ENCODE measurements around the gene CMTM5. TPM values are rescaled to one million over a fixed set of nuclear protein-coding genes. Genes with fewer than 3 reads are reported as not detected.

CMTM5 gene
- total RNA-seq, 1 experiment from 2014 or later, result not detected

Small RNA genes within 50 kb of the gene (microRNA-seq; reads per million reads assigned to microRNA genes)
- not detected for gene MIR208A (ENCODE audit: unreplicated experiment)
- gene MIR208B (ENCODE audit: unreplicated experiment), result not detected

Other genes starting within 250 kb of the CMTM5 start
- 0.90 TPM for gene SLC7A8, start 193.4 kb upstream of the CMTM5 start, total RNA-seq (2021; ENCODE audit: unreplicated experiment)
- gene RNF212B, start 139.1 kb upstream of the CMTM5 start, total RNA-seq (2021; ENCODE audit: unreplicated experiment), result not detected
- gene HOMEZ, start 90.9 kb upstream of the CMTM5 start, total RNA-seq (2021; ENCODE audit: unreplicated experiment), result 7.6 TPM
- 8.8 TPM for gene PPP1R3E, start 74.2 kb upstream of the CMTM5 start, total RNA-seq (2021; ENCODE audit: unreplicated experiment)
- 18.9 TPM for gene BCL2L2, start 70.2 kb upstream of the CMTM5 start, total RNA-seq (2021; ENCODE audit: unreplicated experiment)
- 159 TPM for gene PABPN1, start 55.6 kb upstream of the CMTM5 start, total RNA-seq (2021; ENCODE audit: unreplicated experiment)
- 3.2 TPM for gene SLC22A17, start 24.2 kb upstream of the CMTM5 start, total RNA-seq (2021; ENCODE audit: unreplicated experiment)
- not detected for gene EFS, start 11.9 kb upstream of the CMTM5 start, total RNA-seq (2021; ENCODE audit: unreplicated experiment)
- not detected for gene IL25, start 4.2 kb upstream of the CMTM5 start, total RNA-seq (2021; ENCODE audit: unreplicated experiment)
- not detected for gene MYH6, start 31.2 kb downstream of the CMTM5 start, total RNA-seq (2021; ENCODE audit: unreplicated experiment)
- gene MYH7, start 58.6 kb downstream of the CMTM5 start, total RNA-seq (2021; ENCODE audit: unreplicated experiment), result not detected
- 24.7 TPM for gene NGDN, start 92.7 kb downstream of the CMTM5 start, total RNA-seq (2021; ENCODE audit: unreplicated experiment)
- gene ZFHX2, start 174.7 kb downstream of the CMTM5 start, total RNA-seq (2021; ENCODE audit: unreplicated experiment), result 2.4 TPM
- gene THTPA, start 179.2 kb downstream of the CMTM5 start, total RNA-seq (2021; ENCODE audit: unreplicated experiment), result 13.3 TPM
- 61.6 TPM for gene AP1G2, start 190.7 kb downstream of the CMTM5 start, total RNA-seq (2021; ENCODE audit: unreplicated experiment)
- 0.05 TPM for gene JPH4, start 201.7 kb downstream of the CMTM5 start, total RNA-seq (2021; ENCODE audit: unreplicated experiment)